IPS-15b (cell line): ENCODE data around the gene MTRFR.
"Not testable (repeated sequence)": the region's sequence is repeated elsewhere in the genome, so short reads cannot be mapped to it uniquely, and the experiment has no call there.

Experiments
- H3K27me3 ChIP-seq: one replicate; pipeline ENCODE4 v1.6.1; 2013; ENCODE audit warnings: low read length; ENCODE audit not compliant: control insufficient read depth, insufficient read depth
- H3K36me3 ChIP-seq: one replicate; pipeline ENCODE4 v1.6.1; 2013; ENCODE audit warnings: low read length; ENCODE audit not compliant: control insufficient read depth, insufficient read depth
- H3K4me1 ChIP-seq: one replicate; pipeline ENCODE4 v1.6.1; 2013; ENCODE audit warnings: mild to moderate bottlenecking, low read length; ENCODE audit not compliant: control insufficient read depth, insufficient read depth
- H3K4me3 ChIP-seq: one replicate; pipeline ENCODE4 v1.5.1; 2013; ENCODE audit warnings: low read depth, low read length
- H3K9ac ChIP-seq: one replicate; pipeline ENCODE4 v1.6.1; 2013; ENCODE audit warnings: low read depth, mild to moderate bottlenecking, low read length
- H3K9me3 ChIP-seq: one replicate; pipeline ENCODE4 v1.6.1; 2013; ENCODE audit warnings: mild to moderate bottlenecking, low read length; ENCODE audit not compliant: control insufficient read depth, insufficient read depth

MTRFR gene

DNA sequence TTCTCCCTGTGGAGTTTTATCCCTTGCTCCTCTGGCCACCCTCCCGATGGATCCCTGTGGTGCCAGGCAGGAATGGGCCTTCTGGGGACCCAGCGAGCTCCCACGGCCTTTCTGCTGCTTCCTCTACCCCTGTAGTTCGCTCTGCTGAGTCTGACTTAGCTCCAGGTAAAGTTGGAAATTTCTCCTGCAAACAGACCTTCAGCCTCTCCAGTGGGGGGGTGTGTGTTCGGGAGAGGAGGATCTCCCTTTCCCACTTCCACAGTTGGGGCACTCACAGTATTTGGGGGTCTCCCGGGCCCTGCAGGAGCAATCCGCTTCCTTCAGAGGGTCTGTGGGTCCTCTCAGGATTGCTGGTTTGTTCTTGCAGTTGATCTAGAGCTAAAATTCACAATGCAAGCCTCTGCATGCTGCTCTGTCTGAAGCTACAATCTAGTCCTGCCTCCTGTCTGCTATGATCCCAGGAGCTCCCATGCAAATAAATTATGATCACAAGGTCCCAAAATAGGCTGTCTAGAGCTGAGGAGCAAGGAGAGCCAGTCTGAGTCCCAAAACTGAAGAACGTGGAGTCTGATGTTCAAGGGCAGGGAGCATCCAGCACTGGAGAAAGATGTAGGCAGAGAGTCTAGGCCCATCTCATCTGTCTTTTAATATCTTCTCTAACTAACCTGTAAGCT, 18.3 kb downstream of the MTRFR start:
- H3K4me1 ChIP-seq: no peaks in the 10 kb centered on the region
- H3K9ac ChIP-seq: peak overlapping the region; percentile 47
- H3K9me3 ChIP-seq: no peaks in the 10 kb centered on the region

DNA sequence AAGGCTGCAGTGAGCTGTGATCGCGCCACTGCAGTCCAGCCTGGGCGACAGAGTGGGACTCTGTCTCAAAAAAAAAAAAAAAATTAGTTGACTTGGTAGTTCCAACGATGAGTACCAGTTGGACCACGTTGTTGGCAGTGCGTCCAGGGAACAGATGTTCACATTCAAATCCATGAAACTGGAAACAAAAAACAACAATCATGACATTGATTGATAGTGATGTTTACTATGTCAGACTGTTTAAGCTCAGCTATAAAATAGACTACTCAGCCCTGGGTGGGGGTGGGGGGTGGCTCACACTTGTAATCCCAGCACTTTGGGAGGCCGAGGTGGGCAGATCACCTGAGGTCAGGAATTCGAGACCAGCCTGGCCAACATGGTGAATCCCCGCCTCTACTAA, 19.1 kb downstream of the MTRFR start:
- not testable (repeated sequence) for H3K9ac ChIP-seq, H3K27me3 ChIP-seq, H3K4me1 ChIP-seq, H3K4me3 ChIP-seq, H3K9me3 ChIP-seq
- peaks cover 15% of the 10 kb centered on the region for H3K36me3 ChIP-seq

More for the DNA sequence above, 18.3 kb downstream of the MTRFR start:
- H3K36me3 ChIP-seq: peaks cover 15% of the 10 kb centered on the region
- no peaks in the 10 kb centered on the region for H3K27me3 ChIP-seq
- H3K4me3 ChIP-seq: no peak overlapping the region

DNA sequence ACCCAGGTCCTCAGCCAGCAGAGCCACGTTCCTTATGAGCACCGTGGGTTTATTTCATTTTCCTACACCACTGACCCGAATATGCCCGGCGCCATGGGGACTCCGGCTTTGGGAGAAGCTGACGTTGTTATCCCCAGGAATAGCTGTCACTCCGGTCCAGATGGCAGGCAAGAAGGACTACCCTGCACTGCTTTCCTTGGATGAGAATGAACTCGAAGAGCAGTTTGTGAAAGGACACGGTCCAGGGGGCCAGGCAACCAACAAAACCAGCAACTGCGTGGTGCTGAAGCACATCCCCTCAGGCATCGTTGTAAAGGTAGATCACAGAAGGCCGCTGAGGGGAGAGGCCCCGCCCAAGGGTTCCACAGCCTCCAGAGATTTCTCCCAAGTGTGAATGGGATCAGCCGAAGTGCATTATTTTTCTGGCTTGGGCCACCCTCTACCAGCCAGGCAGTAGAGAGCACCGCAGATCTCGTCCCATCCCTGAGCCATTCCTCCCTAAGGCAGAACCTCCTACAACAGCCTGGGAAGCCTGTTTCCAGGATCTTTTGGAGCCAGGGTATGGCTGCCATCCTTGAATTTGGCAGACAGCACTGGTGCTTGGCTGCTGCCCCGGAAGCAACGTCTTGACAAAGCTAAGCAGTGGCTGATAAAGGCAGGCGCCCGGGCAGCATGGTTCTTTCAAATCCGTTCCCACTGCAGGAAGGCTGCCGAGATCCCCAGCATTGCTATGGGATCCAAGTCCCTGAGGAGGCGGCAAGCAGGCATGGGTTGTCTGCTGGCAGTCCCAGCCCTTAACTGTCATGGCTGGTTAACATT, 20.6 kb downstream of the MTRFR start:
- Histone ChIP-seq H3K9ac (no peak overlapping the region), H3K36me3 (peaks cover 23% of the 10 kb centered on the region), H3K9me3 (no peaks in the 10 kb centered on the region), H3K4me1 (no peaks in the 10 kb centered on the region), H3K4me3 (no peak overlapping the region), H3K27me3 (no peaks in the 10 kb centered on the region)

DNA sequence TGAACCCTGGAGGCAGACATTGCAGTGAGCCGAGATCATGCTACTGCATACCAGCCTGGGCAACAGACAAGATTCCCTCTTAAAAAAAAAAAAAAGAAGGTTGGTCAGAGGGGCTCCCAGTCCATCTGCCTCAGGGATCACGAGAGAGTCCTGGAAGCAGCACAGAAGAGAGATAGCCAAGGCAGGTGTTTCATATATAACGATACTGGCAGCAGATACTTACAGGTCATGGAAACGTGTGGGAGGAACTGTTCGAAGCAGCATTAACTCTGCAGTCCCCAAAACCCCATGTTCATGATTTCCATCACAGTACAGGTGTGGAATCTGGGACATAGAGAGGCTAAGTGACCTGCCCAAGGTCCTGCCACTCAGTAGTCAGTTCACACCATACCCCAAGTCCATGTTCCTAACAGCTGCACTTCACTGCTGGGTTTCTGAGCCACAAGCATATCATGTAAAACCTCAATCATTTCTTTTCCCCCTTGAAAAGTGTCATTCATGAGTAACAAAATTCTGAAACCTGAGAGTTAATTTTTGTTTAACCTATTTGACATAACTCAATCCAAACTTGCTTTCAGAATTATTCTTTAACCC, 21.7 kb downstream of the MTRFR start:
- no peaks in the 10 kb centered on the region for H3K27me3 ChIP-seq
- H3K4me1 ChIP-seq: no peaks in the 10 kb centered on the region
- no peaks in the 10 kb centered on the region for H3K9me3 ChIP-seq
- no peak overlapping the region for H3K9ac ChIP-seq
- H3K4me3 ChIP-seq: no peak overlapping the region
- H3K36me3 ChIP-seq: peaks cover 21% of the 10 kb centered on the region

DNA sequence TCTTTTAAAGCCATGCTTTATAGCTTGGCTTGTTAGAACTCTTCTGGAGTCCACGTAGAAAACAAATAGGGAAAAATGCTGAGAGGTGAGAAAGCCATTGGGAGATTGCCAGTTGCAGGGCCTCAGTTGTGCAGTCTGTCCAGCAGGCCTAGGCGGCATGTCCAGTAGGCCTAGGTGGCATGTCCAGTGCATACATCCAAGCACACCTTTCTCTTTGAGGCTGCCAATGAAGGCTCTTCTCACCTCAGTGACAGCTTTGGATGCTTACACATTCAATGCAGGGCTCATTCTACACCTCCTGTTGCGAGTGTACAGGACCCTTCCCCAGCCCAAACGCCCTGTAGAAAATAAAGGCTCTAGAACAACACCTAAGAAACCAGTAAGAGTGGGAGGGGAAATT, 25.4 kb downstream of the MTRFR start:
- H3K36me3 ChIP-seq: peaks cover 37% of the 10 kb centered on the region

DNA sequence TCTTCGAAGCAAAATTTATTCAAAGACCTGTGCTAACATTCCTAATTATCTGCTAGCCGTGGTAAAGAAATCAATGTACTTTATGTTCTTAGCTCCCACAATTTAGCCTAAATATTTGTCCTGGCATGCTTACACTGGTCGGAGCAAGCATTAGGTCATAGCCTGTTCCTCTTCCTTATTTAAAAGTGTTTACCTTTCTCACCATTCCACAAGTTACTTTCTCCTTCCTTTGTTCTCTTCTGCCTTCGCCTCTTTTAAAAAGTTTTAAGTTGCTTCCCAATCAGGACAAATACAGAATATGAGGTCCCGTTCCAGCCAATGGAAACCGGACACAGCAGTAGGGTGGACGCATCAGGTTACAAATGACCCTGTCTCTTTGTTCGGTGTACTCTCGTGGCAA, 26.8 kb downstream of the MTRFR start:
- Histone ChIP-seq H3K4me1 (no peaks in the 10 kb centered on the region), H3K27me3 (no peaks in the 10 kb centered on the region), H3K9me3 (no peaks in the 10 kb centered on the region), H3K4me3 (no peak overlapping the region), H3K9ac (no peak overlapping the region), H3K36me3 (peaks cover 41% of the 10 kb centered on the region)

More for the DNA sequence above, 25.4 kb downstream of the MTRFR start:
- H3K27me3 ChIP-seq: no peaks in the 10 kb centered on the region
- H3K9me3 ChIP-seq: no peaks in the 10 kb centered on the region
- H3K9ac ChIP-seq: no peak overlapping the region
- no peaks in the 10 kb centered on the region for H3K4me1 ChIP-seq
- no peak overlapping the region for H3K4me3 ChIP-seq

DNA sequence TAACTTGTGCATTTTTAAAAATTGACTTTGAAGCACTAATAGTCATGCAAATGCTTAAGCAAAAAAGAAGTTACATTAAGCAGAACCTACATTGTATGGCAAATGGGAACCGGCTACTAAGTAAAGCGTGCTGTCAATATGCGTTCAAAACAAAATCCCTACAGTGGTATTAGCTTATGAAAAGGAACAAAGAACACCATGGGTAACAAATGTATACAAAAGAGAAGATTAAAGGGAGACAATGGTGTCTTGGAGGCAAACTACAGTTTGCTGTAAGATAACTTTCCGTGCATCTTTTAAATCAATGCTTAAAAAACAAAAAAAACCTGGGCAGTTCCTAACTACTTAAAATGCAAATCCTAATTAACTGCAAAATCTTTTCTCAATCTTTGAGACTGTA, 28.0 kb downstream of the MTRFR start:
- H3K4me3 ChIP-seq: no peak overlapping the region
- peaks cover 46% of the 10 kb centered on the region for H3K36me3 ChIP-seq
- H3K27me3 ChIP-seq: no peaks in the 10 kb centered on the region
- H3K9me3 ChIP-seq: no peaks in the 10 kb centered on the region
- H3K9ac ChIP-seq: no peak overlapping the region
- no peaks in the 10 kb centered on the region for H3K4me1 ChIP-seq

DNA sequence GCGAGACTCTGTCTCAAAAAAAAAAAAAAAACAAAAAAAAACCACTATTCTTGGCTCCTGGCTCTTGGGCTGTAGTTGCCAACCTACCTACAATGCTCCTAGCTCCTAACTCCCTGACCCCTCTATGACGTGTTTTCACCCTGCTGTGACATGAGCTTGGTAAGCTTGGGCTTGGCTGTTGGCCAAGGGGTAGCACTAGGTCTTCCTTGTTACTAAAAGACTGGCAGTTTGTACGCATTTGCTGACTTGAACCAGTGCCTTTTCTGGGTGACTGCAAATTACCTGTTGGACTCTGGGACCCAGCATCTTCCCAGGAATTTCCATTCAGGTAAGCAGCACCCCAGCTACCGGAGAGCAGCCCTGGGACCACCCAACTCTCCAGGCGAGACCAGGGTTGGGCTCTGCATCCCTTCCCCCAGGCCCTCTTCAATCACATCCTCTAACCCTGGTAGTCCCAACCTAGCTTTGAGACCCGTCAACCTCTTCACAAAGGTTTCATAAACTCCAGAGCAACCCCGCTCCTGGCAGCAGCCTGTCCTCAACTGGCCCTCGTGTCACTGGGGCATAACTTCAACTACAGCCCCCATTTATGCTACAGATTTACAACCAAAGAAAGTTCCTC, 30.1 kb downstream of the MTRFR start:
- H3K36me3 ChIP-seq: peaks cover 52% of the 10 kb centered on the region
- H3K9me3 ChIP-seq: no peaks in the 10 kb centered on the region
- H3K4me3 ChIP-seq: no peak overlapping the region
- no peaks in the 10 kb centered on the region for H3K4me1 ChIP-seq
- H3K27me3 ChIP-seq: no peaks in the 10 kb centered on the region
- H3K9ac ChIP-seq: no peak overlapping the region

DNA sequence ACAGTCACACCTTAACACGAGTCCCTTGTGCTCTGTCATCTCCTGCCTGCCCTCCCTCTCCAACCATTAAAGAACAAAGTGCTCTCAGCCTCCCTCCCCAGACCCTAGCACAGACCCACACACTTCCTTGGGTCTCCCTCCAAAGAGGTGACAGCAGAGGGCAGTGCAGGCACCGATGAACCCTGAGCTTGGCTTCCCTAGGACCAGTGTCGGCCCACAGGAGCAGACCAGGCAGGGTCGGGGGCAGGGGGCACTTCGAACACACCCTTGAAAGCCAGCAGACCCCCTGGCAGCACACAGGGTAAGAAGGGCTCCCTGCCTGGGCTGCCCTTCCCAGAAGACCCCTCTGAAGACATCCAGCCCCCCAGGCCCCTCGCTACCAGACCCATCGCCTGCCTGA, 31.4 kb downstream of the MTRFR start:
- H3K4me1 ChIP-seq: peaks cover 3% of the 10 kb centered on the region
- no peak overlapping the region for H3K4me3 ChIP-seq
- no peaks in the 10 kb centered on the region for H3K27me3 ChIP-seq
- no peaks in the 10 kb centered on the region for H3K9me3 ChIP-seq
- no peak overlapping the region for H3K9ac ChIP-seq
- H3K36me3 ChIP-seq: peaks cover 44% of the 10 kb centered on the region

DNA sequence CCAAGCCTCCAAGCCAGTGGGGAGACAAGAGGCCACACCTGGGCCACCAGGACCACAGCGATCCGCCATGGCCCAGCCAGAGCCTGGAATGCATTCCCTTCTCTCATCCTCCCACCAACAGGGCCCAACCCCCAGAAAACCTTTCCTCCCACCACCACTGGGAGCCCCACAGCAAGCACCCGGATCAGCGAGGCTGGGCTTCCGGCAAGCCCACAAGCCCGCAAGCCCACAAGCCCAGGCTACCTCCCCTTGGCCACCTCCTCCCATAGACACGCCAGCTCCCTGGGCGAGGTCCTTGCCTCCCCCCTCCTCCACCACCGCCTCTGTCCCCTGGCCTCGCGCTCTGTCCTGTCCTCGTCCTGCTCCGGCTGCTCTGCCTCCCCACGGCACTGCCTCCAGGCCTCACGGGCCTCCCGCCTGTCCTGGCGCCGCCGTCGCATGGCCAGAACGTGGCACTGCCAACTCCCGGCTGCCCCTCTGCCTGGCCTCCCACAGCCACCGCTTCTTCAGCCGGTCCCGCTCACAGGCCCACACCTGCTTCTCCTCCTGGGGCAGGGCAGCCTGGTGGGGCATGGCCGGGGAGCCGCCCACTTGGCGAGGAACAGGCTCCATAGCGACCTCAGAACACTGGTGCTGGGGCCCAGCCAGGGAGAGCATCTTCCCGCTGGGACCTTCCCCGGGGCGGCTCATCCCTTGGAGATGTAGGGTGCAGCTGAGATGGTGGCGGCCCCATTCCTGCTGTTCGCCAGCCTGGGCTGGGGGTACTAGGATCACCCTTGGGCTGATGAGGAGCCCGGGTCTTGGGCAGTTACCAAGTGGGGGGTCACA, 32.8 kb downstream of the MTRFR start:
- H3K4me3 ChIP-seq: no peak overlapping the region
- H3K9me3 ChIP-seq: no peaks in the 10 kb centered on the region
- H3K4me1 ChIP-seq: peaks cover 3% of the 10 kb centered on the region
- H3K27me3 ChIP-seq: no peaks in the 10 kb centered on the region
- peaks cover 37% of the 10 kb centered on the region for H3K36me3 ChIP-seq
- H3K9ac ChIP-seq: no peak overlapping the region

DNA sequence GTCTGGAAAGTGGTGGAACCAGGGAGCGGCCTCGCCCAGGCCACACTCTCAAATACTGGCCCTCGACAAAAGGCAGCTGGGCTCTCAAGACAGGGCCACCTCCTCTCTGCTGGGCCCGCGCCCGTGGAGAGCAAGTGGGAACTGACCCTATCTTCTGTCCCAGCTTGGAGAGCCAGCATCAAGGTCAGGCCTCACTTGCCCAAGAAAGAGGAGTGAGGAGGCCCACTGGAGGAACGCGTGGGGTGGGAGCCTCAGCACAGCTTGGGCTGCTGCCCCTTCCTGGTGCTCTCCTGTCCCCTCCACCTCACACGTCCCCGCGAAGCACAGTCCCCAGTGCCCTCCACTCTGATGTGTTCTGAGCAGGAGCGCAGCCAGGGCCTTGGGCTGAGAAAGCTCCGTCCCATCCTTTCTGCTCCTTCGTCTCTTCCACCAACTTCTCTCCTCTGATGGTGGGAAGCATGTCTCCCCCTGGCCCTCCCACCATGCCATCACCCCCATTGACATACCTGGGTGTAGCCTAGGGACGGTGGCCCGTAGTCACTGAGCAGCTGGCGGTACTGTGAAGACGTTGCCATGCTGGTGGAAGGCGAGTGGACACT, 33.5 kb downstream of the MTRFR start:
- Histone ChIP-seq H3K27me3 (no peaks in the 10 kb centered on the region), H3K4me1 (peaks cover 3% of the 10 kb centered on the region), H3K4me3 (no peak overlapping the region), H3K9ac (no peak overlapping the region), H3K36me3 (peaks cover 35% of the 10 kb centered on the region), H3K9me3 (no peaks in the 10 kb centered on the region)
